GM18498 (cell line): ENCODE data around the gene MGST3.
"Not testable (repeated sequence)": the region's sequence is repeated elsewhere in the genome, so short reads cannot be mapped to it uniquely, and the experiment has no call there.

Source experiments
- ATAC-seq: cut with Tn5 transposase; IDR thresholded peaks from one replicate; pipeline ENCODE4 v1.9.1; 2021; ENCODE audit warnings: mild to moderate bottlenecking, moderate library complexity; ENCODE audit not compliant: unreplicated experiment

Gene MGST3

DNA sequence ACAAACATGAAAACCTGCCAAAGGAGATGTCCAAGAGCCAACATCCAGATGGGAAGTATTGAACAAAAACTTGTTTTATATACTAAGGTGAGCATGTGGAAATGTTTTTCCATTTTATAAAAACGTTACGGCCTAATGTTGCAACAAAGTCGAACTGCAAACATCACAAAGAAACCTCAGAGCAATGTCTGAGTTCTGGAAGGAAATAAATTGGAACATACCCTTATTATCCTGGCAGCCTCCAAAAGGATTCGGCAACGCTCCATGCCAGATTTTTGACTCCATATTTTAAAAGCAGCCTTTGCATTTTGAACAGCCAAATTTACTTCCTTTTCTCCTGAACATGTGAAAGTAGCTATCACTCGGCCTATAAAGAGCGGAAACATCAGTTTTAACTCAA lies 64.0 kb downstream of the MGST3 start:
- ATAC-seq, result no peak

DNA sequence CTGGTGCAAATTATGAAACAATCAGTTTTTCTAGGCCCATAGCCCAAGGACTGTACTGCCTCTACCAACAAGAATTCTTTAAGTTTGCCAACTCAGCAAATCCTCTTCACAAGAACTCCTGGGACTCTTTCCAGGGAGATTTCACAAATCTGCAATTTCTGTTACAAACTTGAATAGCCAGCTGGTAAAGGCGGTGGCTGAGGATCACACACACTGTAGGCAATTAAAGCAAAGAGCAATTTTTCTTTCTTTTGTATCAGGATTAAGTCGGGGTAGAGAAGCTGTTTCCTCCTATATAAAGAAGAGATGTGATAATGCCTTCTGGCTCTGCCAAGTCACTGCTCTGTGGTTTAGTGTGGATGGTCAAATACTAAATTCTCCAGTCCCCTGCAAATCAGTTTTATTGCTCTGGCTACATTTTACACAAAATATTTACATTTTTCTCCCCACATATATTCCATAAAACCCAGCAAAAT lies 65.6 kb downstream of the MGST3 start:
- ATAC-seq, result no peak

DNA sequence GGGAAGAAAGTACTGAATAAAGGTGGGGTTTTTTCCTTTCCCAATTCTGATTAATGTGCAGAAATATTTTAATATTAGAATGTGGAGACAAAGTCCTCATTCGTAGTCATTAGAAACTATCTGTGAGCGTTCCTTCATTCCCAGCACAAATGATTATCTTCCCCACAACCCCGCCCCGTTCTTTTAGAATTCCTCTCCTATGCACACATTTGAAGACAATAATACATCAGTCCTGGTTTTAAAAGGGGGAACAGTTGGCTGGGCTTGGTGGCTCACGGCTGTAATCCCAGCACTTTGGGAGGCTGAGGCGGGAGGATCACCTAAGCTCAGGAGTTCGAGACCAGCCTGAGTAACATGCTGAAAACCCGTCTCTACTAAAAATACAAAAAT lies 66.5 kb downstream of the MGST3 start:
- no peak for ATAC-seq

DNA sequence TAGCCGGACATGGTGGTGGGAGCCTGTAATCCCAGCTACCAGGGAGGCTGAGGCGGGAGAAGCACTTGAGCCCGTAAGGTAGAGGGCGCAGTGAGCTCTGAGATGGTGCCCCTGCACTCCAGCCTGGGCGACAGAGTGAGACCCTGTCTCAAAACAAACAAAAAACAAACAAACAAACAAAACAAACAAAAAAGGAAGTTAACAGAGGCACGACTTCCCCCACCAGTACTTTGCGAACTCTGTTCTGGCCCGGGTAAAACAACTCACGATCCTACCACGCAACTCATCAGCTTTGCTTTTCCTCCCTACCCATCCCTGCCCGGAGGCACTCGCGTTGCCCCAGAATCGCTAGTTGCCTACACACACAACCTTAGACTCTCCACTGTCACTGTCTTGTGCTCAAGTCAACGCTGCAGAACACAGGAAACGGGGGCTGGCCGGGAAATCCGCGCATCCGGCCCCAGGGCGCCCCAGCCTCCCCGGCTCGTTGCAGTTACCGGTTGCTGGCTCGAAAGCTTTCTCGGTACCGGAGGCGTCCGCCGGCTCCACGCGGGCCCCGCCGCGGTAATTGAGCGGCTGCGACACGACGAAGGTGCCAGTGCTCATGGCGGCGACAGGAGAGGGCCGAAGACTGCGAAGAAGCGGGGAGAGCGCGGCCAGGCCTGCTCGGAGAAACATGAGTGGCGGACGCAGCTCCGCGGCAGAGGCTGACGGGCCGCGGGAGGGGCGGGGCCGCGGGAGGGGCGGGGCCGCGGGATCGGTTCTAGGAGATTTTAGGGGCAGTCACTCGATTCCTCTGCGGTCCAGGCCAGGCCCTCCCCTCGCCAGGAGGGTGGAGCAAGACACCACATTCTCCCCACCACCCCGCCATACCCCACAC lies 67.1 kb downstream of the MGST3 start, which contains the start of gene ALDH9A1:
ALDH9A1 (minus strand) TSS at position 682 of the 880 bp plus-strand sequence; CDS start at position 678, 4 bp downstream.
- ATAC-seq, result peak; percentile 94

DNA sequence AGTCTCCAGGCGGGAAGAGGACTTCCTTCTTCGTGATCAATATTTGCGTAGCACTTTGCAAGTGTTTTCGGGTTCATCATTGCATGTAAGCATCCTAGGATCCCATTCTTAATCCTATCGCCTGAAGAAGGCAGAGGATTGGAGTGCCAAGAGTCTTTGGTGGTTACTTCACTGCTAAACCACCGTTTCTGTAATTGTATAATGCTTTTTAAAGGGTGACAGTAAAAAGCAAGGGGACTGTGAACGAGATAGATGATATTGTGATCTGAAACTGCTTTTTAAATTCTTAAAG lies 67.7 kb downstream of the MGST3 start:
- no peak for ATAC-seq

DNA sequence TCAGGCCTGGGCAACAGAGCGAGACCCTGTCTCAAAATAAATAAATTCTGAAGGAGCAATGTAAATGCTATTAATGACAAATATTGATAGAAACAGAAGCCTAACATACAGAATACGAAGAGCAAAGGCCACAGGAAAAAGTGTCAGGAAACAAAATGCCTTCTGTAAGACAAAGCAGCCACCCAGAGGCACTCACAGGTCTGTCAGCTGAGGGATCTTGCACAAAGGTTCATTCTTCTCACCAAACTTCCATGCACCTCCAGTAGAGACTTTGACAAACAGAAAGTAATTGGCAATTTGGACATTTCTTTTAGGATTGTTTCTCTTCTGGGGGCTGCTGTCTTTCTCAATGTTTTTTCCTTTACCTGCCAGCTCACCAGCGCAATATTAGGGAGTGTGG lies 68.5 kb downstream of the MGST3 start:
- no peak for ATAC-seq

DNA sequence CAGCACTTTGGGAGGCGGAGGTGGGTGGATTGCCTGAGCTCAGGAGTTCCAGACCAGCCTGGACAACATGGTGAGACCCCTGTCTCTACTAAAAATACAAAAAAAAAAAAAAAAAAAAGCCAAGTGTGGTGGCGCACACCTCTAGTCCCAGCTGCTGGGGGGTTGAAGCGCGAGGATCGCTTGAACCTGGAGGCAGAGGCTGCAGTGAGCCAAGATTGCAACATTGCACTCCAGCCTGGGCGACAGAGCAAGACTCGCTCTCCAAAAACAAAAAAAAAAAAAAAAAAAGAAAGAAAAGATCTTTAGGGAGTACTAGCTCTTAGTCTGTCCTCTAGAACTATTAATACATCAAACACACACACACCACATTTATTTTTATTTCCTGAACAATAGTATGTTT lies 70.9 kb downstream of the MGST3 start:
- ATAC-seq, result not testable (repeated sequence)

DNA sequence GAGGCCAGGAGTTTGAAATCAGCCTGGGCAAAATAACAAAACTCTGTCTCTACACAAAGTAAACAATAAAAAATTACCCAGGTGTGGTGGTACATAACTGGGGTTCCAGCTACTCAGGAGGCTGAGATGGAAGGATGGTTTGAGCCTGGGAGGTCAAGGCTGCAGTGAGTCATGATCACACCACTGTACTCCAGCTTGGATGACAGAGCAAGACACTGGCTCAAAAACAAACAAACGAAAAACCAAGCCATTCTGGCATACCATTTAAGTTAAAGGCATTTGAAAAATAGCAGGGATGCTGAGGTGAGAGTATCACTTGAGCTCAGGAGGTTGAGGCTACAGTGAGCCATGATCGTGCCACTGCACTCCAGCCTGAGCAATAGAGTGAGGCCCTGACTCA lies 72.6 kb downstream of the MGST3 start:
- no peak for ATAC-seq
